ENCODE results near the gene KCNJ4.
"Not testable (repeated sequence)": the region's sequence is repeated elsewhere in the genome, so short reads cannot be mapped to it uniquely, and the experiment has no call there.

KCNJ4 gene

DNA sequence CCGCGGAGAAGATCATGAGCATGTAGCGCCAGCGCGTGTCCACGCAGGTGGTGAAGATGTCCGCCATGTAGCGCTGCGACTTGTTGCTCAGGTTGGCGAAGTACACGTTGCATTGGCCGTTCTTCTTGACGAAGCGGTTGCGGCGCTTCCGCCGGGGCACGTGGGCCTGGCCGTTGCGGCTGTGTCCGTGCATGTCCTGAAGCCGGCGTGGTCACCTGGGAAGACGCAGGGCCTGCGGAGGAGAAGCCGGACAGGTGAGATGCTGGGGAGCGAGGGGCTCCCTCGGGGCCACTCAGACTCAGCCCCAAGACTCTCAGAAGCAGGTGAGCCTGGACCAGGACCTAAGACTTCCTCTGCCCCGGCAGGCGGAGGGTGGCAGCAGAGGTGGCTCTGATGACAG, 27.1 kb downstream of the KCNJ4 start:
- DNase-seq: no peak

DNA sequence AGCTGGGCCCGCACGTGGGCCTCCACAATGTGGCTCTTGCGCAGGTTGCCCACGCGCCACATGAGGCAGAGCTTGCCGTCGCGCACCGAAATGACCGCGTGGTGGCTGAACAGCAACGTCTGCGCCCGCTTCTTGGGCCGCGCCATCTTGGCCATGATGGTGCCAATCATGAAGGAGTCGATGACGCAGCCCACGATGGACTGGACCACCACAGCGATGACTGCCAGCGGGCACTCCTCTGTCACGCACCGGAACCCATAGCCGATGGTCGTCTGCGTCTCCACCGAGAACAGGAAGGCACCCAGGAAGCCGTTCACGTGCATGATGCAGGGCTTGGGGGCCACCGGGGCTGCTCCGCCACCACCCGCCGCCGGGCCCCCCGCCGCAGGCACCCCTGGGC, 27.5 kb downstream of the KCNJ4 start:
- no peak for DNase-seq

DNA sequence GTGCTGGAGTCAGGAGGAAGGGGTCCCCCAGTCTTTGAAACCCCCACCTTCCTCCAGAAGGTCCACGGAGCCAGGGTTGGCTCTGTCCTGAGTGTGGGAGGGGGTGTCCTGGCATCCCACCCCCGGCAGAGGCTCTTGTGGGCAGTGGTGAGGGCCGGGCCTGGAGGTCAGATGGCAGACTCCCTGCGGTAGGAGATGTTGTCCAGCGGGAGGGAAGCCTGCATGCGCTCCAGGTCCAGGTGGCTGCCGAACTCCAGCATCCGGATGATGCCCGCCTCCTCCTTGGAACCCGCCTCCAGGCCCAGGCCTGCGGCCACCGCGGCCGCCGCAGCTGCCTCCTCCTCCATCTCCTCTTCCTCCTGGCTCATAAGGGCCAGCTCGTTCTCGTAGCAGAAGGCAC, 28.4 kb downstream of the KCNJ4 start:
- DNase-seq: no peak

DNA sequence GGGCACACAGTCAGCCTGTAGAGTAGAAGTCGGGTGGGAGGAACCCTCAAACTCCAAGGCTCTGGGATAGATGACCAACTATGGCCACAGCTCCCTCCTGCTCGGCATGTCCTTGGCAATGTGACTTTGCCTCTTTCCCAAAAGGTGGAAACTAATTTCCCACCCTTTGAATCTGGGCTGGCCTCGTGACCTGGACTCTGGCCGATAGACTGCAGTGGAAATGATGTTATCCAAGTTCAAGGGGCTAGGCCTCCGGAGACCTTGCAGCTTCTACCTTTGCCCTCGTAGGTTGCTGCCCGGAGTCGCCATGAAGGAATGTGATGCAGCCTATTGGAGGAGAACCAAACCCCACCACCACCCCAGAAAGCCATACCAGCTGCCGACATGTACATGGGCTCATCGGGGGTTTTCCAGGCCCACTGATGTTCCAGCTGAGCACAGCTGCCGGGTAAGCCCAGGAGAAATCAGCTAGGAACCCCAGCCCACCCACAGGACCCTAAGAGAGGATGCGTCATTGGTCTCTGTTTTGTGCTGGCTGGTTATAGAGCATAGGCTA, 30.4 kb downstream of the KCNJ4 start:
- no peak for DNase-seq

DNA sequence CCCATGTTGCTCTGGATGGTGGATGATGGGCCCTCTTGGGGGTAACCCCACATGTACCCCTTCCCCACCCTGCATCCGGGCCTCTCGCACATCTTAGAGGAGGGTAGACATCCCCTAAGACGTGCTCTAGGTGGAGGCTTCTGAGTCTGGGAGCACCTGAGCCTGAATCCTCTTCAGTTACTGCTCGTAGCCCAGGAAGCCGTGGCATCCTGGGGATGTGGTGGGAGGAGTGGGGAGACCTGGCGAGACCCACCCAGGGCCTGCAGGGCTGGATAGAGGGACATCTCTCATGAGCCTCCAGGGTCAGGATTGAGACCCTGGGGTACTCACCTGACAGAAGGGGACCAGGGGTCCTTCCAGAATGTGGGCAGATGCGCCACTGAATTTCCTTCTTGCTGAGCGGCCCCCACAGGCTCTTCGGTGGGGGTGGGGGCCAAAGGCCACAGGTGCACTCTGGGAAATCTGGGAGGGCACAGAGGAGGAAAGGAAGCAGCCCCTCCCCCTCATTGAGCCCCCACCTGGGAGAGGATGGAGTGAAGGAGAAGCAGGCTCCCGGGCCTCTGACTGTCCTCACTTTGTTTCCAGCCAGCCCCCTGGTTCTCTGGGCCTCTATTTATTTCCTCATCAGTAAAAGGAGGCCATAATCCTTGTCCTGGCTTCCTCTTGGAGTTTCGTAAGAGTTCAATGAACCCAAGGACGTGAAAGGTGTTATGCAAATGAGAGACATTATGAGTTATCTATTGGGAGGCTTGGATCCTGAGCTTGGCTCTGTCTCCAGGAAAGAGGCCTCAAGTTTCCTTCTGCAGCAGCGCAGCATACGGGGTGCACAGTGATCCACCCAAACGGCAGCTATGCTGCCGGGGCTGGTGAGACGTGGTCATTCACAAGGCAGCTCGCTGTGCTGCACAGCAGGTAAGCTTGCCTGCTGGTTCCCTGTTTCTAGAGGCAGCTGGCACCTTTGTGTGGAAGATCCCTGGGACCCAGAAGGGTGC, 31.2 kb downstream of the KCNJ4 start:
- no peak for DNase-seq

DNA sequence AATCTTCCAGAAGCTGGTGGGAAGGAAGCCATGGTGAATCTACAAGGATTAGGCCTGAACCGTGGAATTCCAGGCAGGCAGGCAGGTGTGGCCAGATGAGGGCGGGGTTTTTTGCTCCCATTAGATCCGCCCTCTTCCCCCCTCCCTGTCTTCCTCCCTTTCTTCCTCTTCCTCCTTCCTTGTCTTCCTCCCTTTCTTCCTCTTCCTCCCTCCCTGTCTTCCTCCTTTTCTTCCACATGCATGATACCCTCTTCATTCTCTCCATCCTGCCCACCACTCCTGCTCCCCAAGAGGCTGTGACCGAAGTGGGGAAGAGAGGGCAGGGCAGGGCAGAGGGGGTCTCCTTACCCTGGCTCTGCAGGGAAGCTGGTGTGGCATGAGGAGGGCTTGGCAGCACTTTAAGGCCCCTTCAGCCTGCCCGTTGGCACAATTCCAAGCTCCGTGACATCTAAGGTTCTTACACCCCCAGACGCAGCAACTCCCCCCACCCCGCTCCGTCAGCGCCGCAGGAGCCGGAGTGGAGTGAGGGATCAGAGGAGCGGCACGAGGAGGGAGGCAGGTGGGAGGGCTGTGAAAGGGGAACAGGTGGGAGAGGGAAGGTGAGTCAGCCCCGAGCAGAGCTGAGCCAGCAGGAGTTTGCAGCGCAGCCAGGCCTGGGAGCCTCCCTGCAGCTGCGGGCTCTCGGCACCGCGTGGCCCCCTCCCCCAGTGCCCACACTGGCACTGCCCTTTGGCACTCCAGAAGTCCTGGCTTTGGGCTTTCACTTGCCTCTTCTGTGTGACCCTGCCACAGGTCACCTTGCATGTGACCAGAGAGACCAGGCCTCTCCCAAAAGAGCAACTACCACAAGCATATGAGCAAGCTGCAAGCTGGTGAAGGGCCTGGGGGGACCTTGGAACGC, 32.1 kb downstream of the KCNJ4 start:
- DNase-seq: no peak

DNA sequence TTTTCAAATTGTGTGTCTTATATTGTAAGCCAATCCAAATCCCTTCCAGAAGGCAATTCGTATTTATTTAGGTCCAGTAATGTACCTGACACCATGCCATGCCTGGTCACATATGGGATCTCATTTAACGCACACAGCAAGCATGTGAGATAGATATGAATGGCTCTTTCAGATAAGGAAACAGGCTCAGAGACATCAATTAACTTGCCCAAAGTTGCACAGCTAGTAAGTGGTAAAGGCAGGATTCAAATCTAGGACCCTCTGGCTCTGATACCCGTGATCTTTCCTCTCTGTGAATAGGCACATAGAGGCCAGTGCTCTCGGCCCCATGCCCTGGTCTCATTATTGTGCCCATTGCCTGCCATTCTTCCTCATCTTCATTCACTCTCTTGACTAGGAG, 34.3 kb downstream of the KCNJ4 start:
- DNase-seq: no peak

DNA sequence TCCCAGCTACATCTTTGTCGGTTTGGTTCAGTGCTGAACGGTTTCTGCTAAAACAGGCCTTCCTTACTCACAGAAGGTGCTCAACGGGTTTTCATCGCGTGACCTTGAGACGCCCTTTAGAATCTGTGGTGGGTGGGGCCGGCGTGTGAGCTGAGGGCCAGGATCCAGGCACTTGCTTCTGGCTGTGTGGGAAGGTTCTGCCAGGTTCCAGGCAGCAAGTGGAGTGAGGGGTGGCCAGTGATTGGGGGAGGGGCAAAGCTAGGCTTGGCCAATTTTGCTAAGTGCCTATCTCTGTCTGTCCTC, 35.2 kb downstream of the KCNJ4 start:
- no peak for DNase-seq

DNA sequence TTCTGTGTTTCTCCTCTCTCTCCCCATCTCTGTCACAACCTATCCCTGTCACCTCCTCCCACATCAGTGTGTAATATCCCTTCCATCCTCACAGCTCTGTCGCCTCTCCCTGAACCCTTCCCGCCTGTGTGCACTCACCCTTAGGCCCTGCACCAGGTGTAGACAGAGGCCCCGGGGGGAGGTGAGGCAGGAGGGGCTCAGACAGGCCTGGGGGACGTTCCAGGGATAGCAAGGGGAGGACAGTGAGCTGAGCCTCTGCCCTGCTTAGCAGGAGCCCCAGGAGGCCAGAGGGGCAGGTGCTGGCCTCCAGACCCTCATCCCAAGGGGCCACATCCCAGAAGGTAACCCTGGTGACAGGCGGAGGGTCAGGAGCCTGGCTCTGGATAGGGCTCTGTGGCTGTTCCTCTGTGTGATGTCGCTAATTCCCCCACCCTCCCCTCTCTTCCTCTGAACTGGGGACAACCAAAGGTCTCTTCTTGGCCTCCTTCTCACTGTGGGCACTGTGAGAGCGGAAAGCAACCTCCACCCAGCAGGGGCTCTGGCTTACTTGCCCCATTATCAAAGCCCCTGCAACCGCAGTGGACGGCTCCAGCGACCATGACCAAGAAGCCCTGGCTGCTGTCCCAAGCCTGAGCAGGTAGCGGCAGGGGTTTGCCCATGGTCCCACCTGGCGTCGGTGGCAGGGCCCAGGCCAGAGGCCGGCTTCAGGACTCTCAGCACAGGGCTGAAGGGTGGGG, 35.7 kb downstream of the KCNJ4 start:
- no peak for DNase-seq

DNA sequence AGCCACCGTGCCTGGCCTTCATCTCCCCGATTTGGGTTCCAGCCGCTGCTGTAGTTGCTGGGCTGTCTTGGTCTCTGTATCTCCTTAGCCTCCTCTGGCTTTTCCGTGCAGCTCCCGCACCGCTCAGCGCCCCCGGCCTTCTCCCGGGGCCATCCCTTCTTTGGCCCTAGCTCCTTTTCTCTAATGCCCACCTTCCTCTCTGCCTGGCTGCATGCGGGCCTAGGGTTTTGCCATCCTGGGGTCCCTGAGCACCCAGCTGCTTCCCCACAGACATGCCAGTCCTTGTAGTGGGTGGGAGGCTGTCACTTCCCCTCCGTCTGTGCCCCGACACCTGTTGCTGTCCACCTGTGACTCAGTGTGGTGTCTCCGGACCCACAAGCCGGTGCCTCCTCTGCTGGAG, 36.4 kb downstream of the KCNJ4 start:
- no peak for DNase-seq

DNA sequence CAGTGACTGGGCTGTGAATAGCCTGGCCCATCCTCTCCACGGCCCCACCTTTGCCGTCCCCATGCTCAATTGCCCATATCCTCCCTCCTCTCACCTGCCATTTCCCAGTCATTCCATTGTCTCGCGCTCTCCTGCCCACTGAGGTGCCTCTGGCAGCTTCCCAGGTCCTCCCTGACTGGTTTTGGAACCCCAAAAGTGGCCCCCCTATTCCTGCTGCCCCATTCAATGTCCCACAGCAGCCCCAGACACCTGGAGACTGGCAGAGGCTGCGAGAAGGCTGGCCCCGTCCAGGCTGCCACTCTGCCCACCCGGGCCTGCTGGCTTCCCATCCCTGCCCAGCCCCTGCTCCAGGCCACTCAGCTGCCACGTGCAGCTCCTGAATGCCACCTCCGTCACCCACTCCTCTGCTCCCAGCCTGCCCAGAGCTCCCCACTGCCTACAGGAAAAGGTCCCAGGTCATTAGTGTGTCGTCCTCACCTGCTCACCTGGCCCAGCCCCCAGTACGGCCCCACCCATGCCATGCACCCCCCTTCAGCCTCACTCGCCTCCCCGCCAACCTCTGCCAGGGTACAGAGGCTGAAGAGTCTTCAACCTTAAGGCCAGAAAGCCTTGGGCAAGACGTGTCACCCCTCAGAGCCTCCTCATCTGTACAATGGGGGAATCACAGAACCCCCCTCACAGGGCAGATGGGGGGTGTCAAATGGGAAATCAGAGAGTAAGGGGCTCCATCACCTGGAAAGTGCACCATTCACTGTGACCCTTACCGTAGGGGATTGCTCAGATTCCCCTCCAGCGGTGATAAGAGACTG, 37.5 kb downstream of the KCNJ4 start:
- no peak for DNase-seq

DNA sequence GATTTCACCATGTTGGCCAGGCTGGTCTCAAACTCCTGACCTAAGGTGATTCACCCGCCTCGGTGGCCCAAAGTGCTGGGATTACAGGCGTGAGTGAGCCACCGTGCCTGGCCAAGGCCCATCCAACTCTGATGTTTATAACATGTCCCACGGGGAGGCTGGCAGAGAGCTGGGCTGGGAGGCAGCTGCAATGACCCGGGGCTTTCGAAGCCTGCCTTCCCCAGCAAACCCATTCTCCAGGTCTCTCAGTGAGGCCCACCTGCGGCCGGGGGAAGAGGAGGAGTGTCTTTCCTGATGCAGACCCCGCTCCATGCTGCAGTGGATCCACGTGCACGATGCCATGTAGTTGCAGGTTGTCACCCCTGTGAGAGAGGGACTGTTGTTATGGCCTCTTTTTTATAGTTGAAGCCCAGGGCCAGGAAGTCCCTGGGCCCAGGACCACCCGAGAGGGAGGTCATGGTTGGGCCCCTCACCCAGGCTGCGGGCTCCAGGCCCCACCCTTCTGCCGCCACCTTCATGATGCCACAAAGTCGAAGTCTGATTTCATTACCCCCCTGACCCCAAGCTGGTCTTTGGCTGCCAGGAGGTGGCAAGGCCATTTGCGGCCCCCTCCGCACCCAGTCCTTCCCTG, 38.3 kb downstream of the KCNJ4 start:
- DNase-seq: no peak

DNA sequence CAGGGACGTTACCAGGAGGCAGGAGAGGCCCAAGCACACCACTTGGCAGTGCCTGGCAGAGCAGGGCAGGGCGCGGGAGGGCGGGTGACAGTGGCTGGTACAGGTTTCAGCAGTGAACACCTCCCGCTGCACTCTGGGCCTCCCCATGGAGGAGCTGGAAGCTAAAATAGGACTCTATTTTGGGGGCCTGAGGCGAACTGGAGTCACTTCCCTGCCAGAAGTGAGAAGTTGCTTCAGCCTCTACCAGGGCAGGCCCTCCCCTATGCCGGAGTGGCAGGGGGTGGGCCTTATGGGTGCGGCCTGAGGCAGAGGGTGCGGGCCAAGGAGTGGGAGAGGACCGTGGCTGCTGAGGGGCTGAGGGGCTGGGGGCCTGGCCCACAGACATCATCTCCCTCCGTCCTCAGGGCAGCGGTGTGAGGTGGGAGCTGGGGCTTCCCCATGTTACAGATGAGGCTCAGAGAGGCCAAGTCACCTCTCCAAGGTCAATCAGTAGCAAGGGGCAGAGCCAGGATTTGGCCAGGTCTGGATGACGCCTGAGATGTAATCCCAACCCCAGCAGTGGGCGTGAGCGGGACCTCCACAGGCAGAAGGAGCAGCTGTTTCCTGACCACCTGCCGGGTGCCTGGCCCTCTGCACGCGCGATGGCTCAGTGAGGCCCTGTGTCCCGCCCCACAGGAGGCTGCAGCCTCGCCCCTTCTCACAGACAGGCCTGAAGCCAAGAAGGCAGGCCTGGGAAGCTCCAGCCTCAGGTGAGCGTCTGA, 39.3 kb downstream of the KCNJ4 start:
- DNase-seq: no peak

DNA sequence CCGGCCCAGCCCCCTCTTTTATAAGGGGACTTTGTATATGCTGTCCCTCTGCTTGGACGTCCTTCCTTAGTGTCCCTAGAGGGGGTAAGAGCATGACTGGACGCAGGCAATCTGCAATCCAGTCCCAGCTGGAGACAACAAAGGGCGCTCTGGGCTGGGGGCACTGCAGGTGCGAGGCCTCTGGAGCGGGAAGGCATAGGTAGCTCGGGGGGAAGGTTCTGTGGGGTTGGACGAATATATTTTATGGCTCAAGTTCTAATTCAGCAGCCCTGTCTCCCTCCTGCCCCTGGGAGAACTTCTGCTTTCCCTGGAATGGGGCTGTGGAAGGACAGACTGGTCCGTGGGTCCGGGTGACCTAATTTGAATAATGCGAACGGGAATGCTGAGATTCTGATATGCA, 40.0 kb downstream of the KCNJ4 start:
- no peak for DNase-seq

DNA sequence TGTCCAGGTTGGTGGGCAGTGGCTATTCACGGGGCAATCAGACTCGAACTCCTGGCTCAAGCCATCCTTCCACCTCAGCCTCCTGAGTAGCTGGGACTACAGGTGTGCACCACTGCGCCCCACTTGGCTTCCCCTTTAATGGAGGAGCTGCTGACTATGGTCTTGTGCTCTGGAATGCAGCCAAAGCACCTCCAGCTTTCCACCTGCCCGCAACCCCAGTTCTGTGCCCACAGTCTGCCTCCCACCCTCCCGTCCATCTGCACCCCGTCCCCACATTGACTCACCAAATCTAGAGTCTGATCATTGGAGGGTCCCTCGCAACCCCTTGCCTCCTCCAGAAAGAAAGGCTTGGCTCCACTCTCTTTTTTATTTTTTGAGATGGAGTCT, 41.0 kb downstream of the KCNJ4 start:
- DNase-seq: no peak

DNA sequence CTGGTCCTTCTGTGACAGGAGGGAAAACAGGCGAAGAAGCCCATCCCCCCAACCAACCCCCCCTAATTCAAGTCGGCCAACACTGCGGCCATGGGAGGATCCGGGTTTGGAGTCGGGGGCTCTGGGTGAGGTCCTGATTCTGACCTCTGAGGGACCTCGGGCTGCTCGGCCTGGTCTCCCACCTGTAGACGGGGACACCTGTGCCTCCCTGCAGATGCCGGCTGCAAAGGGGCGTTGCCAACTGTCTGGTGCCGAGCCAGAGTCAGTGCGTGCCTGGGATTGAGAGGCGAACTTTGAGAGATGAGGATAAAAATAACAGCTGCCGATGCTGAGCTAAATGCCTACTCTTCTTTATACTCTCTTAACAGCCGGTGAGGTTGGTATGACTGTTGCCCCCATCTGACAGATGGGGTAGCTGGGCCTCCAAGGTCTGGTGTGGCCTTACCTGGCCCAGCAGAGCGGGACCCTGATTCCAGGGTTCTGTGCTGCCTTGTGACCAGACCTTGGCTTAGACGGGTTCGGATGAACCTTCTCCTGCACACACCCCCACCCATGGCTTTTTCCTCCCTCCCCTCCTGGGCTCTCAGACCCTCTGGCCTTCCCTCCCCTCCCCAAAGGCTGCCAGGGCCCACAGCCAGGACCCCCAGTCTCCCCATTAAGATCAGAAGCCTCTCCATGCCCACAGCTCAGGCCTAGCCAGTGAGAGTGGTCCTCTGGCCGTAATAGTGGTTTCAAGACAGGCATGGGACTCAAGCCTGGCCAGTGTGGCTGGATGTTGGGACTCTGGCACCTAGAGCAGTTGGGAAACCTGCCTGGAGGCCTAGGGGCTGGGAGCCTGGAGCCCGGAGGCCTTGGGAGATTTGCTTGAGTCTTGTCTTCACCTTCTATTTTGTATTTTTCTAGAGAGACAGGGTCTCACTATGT, 41.7 kb downstream of the KCNJ4 start:
- no peak for DNase-seq

DNA sequence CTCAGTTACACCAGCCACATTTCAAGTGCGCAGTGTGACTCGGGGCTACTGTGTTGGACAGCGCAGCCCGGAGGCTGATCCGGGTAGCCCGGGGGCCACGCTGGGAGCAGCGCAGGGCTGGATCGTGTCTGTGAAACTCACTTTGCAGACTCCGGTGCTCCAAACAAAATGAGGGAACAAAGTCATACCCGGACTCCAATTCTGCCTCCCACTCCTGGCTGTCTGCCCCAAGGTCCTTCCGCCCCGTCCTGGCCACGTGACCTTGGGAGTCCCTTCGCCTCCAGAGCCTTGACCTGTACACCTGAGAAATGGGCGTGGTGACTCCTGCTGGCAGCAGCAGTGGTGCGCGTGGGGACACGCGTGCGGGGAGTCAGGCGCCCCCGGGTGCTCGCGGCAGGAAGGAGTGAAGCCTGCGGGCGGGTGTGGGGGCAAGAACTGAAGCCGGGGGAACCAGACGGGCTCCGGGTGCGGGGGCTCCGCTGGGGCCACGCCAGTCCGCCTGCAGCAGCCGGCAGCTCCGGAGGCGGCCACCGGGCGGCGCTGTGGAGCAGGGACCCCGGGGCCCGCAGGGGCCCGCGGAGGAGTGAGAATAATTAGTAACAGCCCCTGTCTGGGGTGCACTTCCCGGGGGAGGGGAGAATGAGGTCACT, 42.4 kb downstream of the KCNJ4 start:
- DNase-seq: peak; percentile 44

DNA sequence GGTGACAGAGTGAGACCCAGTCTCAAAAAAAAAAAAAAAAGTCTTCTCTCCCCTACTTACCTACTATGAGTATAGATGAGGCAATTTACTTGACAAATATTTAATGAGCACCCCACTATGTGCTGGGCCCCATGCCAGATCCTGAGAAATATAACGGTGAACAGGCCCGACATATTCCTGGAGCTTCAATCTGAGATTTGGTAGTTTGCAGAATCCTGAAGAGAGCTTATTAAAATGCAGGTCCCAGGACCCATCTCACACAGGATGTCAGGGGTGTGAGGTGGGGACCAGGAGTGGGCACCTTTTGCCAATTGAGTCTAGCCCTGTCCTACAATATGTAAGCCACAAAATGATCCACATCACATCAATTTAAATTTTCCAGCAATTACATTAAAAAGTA, 44.0 kb downstream of the KCNJ4 start:
- no peak for DNase-seq

DNA sequence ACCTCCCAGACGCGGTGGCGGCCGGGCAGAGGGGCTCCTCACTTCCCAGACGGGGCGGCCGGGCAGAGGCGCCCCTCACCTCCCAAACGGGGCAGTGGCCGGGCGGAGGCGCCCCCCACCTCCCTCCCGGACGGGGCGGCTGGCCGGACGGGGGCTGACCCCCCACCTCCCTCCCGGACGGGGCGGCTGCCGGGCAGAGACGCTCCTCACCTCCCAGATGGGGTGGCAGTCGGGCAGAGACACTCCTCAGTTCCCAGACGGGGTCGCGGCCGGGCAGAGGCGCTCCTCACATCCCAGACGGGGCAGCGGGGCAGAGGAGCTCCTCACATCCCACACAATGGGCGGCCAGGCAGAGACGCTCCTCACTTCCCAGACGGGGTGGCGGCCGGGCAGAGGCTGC, 45.1 kb downstream of the KCNJ4 start:
- not testable (repeated sequence) for DNase-seq
